ENCODE results near the gene NRBF2.

NRBF2 gene

DNA sequence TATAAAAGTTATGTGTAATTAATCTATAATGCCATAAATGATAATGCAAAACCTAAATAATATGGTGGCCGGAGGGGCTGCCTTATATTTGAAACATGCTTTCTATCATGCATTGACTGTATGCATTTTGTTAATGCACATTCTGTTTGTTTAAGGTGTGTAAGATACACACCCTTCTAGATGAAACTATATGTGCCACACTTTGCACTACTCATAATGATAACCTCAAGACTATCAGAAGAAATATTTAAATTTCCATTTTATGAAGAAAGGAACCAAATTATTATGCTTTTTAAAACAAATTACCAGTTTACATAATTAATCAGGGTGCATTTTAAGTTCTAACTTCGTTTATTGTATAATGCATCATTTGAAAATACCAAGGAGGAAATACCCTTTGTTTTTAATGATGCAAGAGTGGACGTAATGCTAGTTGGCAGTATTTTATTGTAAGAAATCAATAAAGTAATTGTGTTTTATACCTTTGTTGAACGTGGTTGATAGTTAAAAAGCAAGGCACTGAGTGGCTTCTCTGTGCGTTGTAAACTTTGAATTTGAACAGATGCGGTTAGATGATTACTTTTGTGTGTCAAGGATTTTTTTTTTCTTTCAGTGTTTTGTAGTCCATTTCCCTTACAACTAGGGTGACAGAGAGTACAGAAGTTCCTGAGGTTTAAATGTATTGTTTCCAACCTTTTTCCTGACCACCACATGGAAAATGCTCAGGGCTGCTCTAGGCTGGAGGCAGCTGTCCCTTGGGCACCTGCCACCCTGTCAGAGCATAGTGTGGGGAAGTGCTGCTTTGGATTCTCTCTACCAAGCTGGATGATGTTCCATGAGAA is 21.6 kb downstream of the NRBF2 start:
- H3K4me3 ChIP-seq (ENCODE audit: low read depth, low read length), result no peak overlapping the region
- no peak for DNase-seq (ENCODE audit: low read depth)
- no peak for TF ChIP-seq CTCF (IDR thresholded peaks at IDR 0.05; ENCODE audit: low read depth, low read length, missing control alignments)

DNA sequence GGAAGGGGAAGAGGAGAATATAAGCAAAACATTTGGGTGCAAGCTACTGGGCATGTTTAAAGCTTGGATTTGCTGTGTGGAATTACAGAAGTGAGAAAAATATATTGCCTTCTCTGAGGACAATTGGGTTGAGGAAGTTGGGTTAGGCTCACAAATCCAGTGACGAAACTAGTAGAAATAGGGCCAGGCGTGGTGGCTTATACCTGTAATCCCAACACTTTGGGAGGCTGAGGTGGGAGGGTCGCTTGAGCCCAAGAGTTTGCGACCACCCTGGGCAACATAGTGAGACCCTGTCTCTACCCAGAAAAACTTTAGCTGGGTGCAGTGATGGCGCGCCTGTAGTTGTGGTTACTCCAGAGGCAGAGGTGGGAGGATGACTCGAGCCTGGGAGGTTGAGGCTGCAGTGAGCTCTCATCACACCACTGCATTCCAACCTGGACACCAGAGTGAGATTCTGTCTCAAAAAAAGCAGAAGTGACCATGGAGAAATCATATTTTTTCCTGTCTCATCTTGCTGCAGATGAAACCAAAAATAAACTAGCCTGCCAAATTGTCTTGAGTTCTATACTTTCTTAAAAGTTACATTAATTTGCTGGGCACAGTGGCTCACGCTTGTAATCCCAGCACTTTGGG is 22.4 kb downstream of the NRBF2 start:
- no peak overlapping the region for H3K4me3 ChIP-seq (ENCODE audit: low read depth, low read length)
- no peak for DNase-seq (ENCODE audit: low read depth)
- TF ChIP-seq CTCF (IDR thresholded peaks at IDR 0.05; ENCODE audit: low read depth, low read length, missing control alignments), result no peak

- no peak for DNase-seq (ENCODE audit: low read depth)
- TF ChIP-seq CTCF (IDR thresholded peaks at IDR 0.05; ENCODE audit: low read depth, low read length, missing control alignments), result no peak
- no peak overlapping the region for H3K4me3 ChIP-seq (ENCODE audit: low read depth, low read length)
Observed at GRCh38 chr10:63156236-63156635, 23.1 kb downstream of the NRBF2 start.

DNA sequence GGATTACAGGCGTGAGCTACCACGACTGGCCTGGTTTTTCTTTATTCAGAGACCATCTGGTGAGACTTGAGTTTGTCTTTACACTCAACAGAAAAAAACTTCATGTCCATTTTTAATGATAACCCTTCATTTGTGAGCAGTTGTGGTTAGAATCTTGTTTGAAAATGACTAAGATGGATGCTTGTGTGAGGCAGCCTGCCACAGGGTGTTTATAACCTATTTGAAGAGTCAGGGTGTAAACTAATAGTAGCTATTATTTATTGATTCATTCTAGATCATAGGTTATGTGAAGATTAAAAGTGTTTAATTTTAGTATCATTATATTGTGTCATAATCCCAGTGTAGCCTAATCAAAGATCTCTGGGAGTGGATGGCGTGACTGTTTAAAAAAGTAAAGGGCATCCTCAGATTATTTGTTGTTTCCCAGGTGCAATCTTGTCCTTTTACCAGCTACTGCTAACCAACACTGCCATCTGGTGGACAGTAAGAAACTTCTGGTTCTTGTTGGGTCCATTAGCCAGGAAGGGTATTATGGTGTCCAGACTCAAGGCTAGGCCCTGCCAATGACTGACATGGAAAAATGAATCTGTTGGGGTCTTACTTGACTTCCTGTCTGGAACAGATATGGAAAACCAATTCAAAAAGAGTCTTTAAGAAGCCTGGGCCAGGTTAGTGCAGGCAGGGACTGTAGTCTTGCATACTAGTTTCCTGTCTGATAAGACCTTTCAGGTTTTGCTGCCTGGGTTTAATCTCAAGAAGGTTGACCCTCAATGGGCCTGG is 24.9 kb downstream of the NRBF2 start:
- H3K4me3 ChIP-seq (ENCODE audit: low read depth, low read length), result no peak overlapping the region
- DNase-seq (ENCODE audit: low read depth), result peak; percentile 85
- TF ChIP-seq CTCF (IDR thresholded peaks at IDR 0.05; ENCODE audit: low read depth, low read length, missing control alignments), result peak; percentile 72

- no peak for DNase-seq (ENCODE audit: low read depth)
- TF ChIP-seq CTCF (IDR thresholded peaks at IDR 0.05; ENCODE audit: low read depth, low read length, missing control alignments), result no peak
- no peak overlapping the region for H3K4me3 ChIP-seq (ENCODE audit: low read depth, low read length)
Observed at GRCh38 chr10:63161592-63161991, 28.5 kb downstream of the NRBF2 start.

GRCh38 chr10:63164166-63164623 is 31.1 kb downstream of the NRBF2 start:
- DNase-seq (ENCODE audit: low read depth), result no peak
- no peak overlapping the region for H3K4me3 ChIP-seq (ENCODE audit: low read depth, low read length)
- no peak for TF ChIP-seq CTCF (IDR thresholded peaks at IDR 0.05; ENCODE audit: low read depth, low read length, missing control alignments)
